Activated CD4-positive, alpha-beta T cell treated with anti-CD3 and anti-CD28 coated beads, Interleukin-2, amount 50 U/mL, for 1 hour (primary cell): ENCODE data around the gene NAA38.

ENCODE experiments used
- DNase-seq: peaks from one replicate; pipeline ENCODE4 v3.0.0-alpha.2; 2020

Gene NAA38, protein sequence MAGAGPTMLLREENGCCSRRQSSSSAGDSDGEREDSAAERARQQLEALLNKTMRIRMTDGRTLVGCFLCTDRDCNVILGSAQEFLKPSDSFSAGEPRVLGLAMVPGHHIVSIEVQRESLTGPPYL

DNA sequence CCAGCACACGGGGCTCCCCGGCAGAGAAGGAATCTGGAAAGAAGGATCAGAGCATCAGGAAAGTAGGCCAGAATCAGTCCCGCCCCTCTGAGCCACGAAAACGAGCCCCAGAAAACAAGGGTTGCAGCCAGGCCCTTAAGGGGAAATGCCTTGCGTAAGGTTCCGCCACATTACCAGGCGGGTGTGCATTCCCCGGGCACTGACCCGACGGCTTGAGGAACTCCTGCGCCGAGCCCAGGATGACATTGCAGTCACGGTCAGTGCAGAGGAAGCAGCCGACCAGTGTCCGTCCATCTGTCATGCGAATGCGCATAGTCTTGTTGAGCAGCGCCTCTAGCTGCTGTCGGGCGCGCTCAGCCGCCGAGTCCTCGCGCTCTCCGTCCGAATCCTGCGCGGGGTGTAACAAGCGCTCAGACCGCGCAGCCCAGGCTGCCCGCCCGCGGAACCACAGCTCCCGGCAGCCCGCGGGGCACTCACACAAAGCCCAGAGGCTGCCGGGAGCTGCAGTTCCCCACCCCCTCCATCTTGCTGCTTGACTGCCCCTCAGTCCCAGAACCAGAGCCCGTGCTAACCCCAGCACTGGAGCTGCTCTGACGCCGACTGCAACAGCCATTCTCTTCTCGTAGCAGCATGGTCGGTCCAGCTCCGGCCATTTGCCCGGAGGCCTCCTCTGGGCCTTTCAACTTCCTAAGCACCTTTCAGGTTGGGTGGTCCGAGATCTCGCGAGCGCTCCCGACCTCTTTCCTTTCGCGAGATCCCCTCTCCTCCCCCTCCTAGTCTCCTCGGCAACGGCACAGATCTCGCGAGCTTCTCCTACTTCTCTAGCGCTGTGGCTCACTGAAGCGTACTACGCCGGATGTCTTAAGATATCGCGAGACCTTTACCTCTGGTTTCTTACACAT is at the start of gene NAA38:
Gene NAA38 (minus strand): TSS at position 749 of the 902 bp plus-strand sequence. CDS start 96 bp downstream, at position 653.
- DNase-seq, result peak; percentile 90

DNA sequence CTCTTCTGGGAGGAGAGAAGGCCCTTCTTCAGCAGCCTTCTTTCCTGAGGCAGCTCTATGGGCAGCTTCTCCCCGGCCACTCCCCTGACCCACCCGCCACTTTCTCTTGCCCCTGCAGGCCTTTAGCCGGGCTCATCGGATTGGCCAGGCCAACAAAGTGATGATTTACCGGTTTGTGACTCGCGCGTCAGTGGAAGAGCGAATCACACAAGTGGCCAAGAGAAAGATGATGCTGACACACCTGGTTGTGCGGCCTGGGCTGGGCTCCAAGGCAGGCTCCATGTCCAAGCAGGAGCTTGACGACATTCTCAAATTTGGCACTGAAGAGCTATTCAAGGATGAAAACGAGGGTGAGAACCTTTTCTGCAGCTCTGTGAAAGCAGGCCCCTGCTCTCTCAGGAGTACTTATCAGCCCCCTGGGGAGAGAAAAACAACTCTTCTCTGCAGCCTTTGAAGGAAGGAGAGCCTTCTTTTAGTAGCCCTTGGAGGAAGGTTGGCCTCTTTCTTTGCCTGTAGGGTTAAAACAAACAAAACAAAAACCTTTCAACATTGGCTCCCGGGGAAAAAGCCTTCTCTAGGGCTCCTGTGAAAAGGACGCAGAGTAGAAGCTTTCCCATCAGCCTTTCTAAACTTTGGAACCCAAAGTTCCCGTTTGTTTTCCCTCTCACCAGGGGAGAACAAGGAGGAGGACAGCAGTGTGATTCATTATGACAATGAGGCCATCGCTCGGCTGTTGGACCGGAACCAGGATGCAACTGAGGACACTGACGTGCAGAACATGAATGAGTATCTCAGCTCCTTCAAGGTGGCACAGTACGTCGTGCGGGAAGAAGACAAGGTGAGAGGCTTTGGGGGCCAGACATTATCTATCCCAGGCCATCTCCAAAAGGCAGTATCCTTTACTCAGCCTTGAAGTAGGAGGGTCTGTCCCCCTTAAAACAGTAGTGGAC is 46.1 kb upstream of the NAA38 start:
- no peak for DNase-seq

DNA sequence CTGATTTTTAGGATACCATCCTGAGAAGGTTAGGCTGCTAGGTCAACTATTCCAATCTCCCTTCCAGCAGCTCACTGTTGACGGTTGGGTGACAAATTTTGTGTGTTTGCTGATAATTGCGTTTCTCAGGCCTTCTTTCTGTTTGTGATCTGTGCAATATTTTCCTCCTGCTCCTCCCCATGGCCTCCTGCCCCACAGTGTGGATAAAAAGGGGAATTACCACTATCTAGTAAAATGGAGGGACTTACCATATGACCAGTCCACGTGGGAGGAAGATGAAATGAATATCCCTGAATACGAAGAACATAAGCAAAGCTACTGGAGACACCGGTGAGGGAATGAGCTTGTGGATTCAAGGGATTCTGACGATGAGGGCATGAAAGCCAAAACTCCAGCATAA is 40.4 kb upstream of the NAA38 start:
- DNase-seq, result no peak

DNA sequence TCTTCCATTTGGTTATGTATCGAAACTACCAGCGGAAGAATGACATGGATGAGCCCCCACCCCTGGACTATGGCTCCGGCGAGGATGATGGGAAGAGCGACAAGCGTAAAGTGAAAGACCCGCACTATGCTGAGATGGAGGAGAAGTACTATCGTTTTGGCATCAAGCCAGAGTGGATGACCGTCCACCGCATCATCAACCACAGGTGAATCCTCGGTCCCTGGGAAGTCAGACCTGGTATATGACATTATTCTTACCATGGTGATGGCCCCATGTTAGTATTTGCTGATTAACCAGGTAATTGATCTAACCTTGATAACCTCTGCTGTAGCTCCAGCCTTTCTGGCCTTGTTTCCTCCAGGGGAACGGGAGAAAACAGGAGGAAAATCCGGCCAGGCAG is 39.7 kb upstream of the NAA38 start:
- no peak for DNase-seq

DNA sequence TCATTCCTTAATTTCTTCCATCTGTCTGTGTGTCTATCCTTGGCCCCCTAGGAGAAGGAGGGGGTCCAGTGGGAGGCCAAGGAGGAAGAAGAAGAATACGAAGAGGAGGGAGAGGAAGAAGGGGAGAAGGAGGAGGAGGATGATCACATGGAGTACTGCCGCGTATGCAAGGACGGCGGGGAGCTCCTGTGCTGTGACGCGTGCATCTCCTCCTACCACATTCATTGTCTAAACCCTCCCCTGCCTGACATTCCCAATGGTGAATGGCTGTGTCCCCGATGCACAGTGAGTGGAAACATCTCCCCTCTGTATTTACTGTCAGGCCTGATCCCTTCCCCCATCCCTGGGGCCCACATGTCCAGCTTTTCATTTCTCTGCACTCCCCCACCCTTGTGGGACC is 37.5 kb upstream of the NAA38 start:
- DNase-seq, result no peak

DNA sequence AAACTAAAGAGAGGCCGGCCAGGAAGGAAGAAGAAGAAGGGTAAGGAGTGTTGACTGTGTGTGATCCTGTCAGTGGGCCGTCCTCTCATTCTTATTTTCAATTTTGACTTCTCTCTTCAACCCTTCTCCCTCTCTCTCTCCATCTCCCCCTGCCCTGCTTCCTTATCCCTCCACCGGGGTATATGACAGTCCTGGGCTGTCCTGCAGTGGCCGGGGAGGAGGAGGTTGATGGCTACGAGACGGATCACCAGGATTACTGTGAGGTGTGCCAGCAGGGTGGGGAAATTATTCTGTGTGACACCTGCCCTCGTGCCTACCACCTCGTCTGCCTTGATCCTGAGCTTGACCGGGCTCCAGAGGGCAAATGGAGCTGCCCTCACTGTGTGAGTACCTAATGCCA is 36.9 kb upstream of the NAA38 start:
- DNase-seq, result no peak

DNA sequence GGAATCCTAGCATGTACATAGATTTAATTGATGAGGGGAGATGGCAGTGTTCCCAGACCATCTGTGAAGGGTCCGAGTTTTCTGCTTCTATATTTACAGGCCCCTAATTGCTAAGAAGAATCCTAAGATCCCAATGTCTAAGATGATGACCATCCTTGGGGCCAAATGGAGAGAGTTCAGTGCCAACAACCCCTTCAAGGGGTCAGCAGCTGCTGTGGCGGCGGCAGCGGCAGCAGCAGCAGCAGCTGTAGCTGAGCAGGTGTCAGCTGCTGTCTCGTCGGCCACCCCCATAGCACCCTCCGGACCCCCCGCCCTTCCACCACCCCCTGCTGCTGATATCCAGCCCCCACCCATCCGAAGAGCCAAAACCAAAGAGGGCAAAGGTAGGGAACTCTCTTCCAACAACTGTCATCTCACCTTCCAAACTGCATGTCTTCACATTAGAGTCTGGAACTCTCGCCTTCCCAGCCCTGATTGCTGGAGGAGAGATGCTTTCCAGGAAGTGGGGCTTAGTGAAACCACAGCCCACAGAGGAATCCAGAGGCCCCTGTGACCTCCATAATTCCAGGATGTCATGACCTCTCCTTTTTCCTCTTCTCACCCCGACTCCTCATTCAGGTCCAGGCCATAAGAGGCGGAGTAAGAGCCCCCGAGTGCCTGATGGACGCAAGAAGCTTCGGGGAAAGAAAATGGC is 36.0 kb upstream of the NAA38 start:
- no peak for DNase-seq

DNA sequence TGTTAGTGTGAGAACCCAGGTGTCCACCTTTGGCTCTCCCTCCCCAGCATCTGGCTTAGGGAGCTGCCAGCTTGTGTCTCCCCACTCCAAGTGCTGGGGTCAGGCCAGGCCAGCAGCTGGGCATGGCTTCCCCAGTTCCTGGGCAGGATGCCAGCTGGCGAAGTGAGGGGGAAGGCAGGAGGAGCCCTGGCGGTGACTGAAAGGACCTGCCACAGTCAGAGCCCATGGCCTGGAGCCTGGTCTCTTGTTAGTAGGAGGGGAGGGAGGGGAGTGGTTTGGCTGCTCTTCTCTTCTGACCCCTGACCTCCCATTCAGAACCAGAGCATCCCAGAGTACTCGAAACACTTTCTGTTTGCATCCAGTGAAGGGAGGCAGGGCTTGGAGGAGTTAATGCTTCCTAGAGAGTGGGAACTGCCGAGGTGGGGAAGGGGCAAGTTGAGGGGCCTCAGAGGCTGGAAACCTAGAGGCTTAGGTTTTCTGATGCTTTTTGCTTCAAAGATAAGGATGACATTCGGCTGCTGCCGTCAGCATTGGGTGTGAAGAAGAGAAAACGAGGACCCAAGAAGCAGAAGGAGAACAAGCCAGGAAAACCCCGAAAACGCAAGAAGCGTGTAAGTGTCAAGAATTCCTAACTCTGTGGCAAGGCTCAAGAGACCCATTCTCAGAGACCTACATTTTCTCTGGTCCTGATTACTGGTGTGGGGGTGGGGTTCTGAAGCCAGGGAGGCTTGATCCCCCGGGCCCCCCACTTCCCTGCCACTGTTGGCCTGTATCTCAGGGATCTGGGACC is 32.0 kb upstream of the NAA38 start:
- DNase-seq, result peak; percentile 37

DNA sequence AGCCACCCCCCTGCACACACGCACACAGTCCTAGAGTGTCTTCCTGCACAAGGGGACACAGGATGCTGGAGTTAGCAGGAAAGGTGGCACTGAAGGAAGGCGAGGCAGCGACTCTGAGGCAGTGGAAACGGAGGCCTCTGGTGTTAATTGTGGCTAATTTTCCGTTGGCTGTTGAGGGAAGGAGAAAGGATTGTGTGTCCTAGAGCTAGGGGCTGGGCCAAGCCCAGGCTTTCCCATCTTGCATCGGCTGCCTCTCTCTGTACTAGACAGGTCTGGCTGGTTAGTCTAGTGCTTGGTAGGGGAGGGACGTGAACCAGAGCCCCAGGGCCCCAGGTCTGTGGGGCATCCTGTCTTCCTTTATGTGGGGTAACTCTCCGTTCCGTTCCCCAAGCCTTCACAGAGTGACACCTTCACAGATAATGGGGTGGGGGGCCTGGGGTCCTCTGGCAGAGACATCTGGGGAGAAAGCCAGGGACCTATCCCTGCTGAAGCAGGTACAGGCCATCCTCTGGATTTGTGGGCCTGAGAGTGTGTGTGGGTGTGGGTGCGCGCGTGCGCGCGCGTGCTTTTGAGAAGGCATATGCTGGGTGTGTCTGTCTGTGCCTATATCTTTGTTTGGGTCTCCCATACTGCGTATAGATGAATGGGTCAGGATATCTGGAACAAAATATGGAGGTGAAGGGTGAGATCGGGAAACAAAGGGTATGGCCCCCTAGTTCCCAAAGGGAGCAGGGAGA is 31.0 kb upstream of the NAA38 start, which contains the start of gene CHD3:
Gene CHD3 (plus strand): TSS at position 606 of the 737 bp plus-strand sequence. CDS start 212 bp downstream, outside the sequence.
- peak; percentile 45 for DNase-seq

DNA sequence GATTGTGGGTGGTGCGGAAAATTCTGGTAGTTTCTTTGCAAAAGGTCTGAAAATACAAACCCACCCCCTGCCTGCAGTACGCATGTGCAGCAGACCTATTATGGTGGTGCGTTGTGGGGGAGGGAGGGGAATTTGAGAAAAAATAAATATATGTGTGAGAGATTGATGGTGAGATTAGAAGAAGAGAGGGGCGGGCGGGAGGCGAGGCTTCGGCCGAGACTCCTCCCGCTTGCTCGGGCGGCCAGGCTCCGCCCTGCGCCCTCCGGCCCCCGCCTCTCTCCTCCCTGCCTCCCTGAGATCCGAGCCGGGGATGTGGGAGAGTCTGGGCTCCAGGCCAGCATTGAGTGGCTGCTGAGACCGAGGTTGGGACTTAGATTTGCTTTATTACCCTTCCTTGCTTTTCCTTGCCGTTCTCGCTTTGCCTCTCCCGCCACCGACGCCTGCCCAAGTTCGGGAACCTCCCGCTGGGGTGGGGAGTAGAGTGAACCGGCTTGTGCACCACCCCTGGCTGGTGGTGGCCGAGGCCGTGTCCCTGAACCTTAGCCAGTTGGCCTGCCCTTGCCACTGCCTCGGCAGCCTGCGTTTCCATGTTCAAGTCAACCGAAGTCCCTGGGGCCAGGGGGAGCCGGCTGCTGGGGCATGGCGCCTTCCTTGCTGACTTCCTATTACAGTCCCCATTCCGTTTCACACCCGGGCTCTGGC is 30.3 kb upstream of the NAA38 start:
- peak; percentile 83 for DNase-seq

DNA sequence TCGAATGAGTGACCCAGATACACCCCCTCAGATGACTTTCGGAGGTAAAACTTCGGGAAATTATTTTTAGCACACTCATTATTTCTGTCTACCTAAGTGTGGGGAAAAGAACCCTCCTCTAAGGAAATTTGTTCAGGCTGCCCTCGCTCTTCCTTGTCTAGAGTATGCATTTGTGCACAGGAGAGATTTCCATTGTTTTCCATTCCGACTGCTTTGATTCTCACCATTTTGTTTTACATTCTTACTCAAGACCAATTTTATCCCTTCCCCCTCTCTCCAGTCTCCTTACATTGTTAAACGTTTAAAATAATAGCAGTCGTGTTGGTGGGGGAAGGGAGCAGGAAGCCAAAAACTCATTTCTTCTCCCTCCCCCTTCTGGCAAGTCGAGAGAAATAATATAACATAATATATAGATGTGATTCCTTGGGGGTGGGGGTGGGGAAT is 29.7 kb upstream of the NAA38 start:
- DNase-seq, result no peak

DNA sequence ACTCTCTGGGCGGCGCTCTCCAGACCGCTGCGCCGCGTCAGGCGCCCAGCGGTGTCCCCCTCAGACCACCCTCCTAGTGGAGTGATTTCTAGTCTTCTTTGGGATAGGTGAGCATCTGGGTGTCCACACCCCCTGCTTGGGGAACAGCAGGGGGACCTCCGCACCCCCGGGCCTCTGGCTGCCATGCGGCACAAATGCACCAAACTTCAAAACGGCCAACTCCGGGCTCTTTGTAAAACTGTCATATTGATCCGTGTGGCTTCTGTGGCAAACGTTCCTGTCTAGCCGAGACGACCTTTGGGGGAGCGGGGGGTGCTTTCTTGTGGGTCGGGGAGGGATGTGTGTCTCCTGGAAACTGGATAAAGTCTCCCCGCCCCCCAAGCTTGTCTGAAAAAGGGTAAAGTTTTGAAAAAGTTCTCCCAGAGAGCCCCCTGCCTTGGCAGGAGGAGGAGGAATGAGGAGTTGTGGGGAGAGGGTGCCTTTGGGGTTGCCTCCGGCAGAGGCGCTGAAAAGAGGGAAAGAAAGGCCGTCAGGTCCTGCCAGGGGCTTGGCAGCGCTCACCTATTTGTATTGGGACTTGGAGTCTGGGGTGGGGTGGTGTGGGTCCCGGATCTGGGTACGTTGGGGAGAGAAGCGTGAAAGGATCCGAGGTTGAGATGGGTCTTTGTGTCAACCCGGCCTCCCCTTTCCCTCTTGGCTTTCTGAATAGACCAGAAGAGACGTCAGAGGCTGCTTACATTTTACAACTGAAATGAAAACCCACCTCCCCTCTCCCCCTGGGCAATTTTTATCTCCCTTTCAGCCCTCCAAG is 29.1 kb upstream of the NAA38 start:
- DNase-seq, result peak; percentile 68

DNA sequence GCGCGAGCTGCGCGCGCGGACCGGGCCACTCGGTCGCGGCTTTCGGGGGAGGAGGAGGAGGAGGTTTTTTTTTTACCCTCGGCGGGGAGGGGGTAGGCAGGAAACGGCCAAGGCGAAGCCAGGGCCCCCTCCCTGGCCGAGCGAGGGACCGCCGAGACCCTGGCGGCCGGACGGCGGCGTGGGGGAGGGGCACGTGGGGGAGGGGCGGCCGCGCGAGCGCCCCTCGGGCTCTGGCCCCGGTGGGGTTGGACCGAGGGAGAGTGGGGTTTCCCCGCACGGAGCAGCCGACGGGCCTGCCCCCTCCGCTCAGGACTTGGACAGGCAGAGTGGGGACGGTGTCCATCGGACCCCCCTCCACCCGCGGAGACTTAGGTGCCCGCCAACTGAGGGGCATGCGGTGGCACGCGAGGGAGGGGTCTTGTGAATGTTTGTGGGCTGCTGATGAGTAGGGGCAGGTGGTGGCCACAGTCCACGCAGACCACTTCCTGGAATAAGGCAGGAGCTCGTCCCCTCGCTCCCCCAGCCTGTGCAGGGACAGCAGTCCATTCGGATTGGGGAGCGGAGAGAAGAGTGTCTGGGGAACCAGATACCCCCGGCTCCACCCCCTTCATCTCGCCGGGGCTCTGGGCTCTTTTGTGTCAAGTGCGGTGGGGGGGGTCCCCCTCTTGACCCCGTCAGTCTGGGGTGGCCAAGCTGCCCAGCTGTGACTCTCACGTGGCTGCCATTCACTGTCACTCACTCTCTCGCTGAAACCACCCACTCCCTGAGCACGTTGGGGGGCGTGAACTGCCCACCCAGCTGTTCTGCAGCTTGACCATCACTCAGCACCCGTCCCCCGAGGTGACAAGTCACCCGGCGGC is 28.2 kb upstream of the NAA38 start:
- peak; percentile 21 for DNase-seq

DNA sequence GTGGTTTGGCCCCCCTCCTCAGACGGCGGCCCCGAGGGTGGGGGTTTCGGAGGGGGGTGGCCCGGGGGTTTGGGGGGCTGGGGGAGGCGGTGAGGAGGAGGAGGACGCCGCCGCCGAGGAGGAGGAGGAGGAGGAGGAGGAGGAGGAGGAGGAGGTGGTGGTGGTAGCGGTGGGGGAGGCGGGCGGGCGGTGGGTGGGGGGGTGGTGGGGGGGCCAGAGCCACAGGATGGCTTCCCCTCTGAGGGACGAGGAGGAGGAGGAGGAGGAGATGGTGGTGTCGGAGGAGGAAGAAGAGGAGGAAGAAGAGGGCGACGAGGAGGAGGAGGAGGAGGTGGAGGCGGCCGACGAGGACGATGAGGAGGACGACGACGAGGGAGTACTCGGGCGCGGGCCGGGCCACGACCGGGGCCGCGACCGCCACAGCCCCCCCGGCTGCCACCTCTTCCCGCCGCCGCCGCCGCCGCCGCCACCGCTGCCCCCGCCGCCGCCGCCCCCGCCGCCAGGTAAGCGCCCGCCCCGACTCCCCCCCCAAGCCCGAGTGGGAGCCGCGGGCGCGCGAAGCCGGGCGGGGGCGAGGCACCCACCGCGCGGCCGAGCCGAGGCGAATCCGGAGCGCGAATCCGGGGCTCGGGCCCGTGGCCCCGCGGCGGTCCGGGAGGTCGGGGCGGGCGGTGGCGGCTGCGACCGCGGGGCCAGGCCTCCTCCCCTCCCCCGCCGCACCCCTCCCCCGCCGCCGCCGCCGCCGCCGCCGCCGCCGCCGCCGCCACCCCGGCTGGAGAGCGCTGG is 27.4 kb upstream of the NAA38 start:
- peak; percentile 33 for DNase-seq

DNA sequence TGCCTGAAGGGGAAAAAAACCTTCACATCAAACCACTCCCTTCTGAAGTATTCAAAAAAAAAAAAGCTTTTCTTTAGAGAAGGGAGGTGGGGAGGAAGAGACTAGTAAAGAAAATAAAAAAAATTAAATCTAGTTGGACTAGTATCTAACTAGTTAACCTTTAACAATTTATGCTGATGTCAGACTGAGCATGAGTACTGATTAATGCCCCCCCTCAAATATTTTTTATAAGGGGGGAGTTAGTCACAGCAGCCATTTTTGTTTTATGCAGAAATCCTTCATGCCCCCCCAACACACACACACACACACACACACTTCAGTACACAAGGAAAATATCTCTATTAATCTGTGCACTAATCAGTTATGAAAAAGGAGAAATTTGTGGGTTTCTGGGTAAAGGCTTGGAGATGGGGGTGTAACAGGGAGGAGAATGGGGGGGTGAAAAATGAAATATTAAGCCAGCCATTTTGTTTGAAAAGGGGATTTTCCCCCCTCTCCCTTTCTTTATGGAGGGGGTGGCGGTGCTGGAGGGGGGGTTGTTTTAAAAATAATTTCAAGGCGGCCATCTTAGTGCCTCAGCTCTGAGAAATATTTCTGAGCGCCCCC is 26.5 kb upstream of the NAA38 start:
- DNase-seq, result peak; percentile 28

DNA sequence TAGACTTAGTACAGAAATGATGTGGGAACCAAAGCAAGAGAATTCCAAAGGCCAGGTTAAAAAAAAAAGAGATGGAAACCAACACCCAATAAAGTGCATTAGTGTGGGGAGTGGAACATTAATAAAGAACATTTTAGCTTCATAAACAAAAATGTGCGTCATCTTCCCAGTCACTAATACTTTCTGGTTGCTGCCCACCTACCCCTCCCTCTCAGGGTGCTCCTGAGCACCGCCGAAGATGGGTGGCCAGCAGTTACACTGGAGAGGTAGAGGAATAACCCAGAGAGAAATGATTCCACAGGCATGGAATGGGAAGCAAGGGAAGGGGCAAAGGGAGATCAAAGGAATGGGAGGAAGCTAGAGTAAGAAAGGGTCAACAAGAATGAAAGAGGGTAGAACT is 25.3 kb upstream of the NAA38 start:
- no peak for DNase-seq

DNA sequence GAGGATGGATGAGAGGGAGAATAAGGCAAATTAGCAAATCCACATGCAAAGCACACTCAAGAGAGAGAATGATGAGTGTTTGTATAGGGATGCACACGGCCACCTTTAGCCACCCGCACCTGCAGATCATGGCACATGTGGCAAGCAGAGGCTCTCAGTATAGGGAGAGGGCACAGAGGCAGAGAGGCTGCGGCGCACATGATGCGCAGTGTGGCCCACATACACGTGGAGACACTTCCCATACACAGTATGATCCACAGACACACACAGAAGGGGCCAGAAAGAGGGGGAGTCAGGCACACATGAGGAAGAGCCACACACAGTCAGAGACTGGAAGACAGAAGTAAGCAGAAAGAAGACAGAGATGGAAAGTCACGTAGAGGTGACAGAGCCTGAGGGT is 24.7 kb upstream of the NAA38 start:
- DNase-seq, result no peak
